GM19023 (cell line): ENCODE measurements around the gene EDN2.

Experiments used
- ATAC-seq: cut with Tn5 transposase; IDR thresholded peaks from one replicate; pipeline ENCODE4 v1.9.1; 2021; ENCODE audit warnings: mild to moderate bottlenecking, moderate library complexity; ENCODE audit not compliant: unreplicated experiment

Gene EDN2

DNA sequence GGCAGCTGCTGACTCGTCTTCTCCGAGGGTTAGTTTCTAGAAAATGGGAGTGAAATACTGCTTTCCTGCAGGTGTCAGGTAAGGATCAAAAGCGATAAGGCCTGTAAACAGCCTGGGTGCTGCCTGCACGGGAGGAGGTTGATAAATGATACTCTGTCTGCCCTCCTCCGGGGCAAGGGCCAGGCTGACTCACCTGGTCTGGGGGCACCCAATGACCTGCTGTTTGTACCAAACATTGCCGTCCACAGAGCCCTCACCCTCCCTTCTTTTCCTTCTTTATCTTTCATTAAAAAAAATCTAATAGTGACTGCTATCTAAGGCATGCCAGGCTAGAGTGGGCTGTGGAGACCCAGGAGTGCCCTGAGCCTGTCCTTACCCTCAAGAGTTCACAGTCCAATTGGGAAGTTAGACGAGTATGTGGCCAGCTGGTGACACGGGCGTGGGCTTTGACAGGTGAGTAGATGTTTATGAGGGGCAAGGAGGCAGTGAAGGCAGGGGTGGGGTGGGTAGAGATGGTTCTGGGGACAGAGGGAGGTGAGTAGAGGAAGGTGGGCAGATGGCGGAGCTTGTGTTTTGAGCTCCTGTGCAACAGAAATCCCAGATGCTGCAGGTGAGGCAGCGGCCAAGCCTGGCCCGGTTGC, 16.2 kb downstream of the EDN2 start:
- ATAC-seq = no peak

- ATAC-seq = no peak
Observed at GRCh38 chr1:41467673-41468072, 16.8 kb downstream of the EDN2 start.

DNA sequence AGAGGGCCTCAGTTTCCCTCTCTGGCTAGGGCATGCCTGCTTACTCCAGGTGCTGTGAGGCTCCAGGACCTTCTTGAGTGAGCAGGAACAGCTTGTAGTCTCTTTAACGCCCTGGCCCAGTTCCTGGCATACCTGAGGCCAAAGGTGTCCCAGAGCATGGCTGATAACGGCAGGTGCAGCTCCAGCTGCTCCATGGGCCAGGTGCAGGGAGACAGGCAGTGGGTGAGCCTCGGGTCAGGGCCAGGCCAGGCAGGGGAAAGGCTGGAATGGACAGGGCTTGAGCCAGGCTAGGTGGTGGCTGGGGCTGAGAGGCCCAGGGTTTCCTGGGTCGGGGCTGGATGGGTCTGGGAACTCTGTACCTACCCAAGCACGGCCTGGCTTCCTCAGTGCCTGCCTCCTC, 18.3 kb downstream of the EDN2 start:
- ATAC-seq = no peak

DNA sequence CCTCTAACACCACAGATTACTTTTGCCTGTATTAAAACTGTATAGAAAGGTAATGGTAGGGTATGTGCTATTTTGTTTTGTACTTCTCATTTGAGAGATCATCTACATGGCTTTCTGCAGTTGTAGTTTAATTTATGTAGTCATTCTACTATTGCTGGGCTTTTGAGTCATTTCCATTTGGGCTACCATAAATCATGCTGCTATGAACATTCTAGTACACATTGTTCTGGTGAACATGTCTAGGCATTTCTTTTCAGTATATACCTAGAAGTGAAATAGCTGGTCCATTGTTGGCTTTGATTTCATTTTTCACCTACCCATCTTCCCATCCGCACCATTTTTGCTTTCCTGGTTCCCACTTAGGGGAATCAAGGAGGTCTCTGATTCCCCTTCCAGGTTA, 18.7 kb downstream of the EDN2 start:
- no peak for ATAC-seq

- no peak for ATAC-seq
Observed at GRCh38 chr1:41464885-41465284, 19.6 kb downstream of the EDN2 start.

GRCh38 chr1:41463516-41463915, 21.0 kb downstream of the EDN2 start:
- no peak for ATAC-seq

- no peak for ATAC-seq
Observed at GRCh38 chr1:41462680-41463004, 21.8 kb downstream of the EDN2 start.

DNA sequence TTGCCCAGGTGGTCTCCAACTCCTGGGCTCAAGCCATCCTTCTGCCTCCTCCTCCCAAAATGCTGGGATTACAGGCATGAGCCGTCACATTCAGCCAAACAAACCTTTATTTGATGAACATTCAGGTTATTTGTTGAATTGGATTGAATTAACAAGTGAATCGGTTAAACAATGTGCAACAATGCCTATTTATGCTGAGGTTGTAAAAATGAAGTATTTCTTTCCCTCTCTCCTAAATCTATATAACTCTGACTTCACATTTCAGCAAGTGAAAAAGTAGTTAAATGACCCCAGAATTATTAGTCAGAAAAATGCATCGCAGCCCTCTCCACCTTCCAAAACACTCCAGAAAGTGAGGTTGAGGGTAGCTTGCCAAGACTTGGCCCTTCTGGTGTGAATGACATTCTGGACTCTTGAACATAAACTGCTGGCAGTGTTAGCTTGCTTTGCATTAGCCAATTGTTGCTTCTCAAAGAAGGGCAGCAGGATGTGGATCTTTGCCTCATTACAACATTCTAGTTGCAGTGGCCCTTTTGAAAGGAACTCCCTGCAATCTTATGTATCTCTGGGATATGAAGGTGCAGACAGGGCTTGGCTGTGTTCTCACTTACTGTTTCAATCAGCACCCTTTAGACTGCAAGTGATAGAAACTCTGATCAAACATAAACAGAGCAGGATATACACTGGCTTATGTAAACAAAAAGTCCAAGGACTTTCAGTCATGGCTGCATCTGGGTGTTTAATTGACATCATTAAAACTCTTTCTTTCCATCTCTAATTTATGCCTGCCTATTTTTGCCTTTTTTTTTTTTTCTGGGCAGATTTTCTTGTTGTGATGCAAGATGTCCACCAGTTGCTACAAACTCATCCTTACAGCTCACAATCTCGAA, 22.4 kb downstream of the EDN2 start:
- ATAC-seq = no peak

- no peak for ATAC-seq
Observed at GRCh38 chr1:41456847-41457540, 27.5 kb downstream of the EDN2 start.

GRCh38 chr1:41455479-41456332, 28.8 kb downstream of the EDN2 start:
- no peak for ATAC-seq

DNA sequence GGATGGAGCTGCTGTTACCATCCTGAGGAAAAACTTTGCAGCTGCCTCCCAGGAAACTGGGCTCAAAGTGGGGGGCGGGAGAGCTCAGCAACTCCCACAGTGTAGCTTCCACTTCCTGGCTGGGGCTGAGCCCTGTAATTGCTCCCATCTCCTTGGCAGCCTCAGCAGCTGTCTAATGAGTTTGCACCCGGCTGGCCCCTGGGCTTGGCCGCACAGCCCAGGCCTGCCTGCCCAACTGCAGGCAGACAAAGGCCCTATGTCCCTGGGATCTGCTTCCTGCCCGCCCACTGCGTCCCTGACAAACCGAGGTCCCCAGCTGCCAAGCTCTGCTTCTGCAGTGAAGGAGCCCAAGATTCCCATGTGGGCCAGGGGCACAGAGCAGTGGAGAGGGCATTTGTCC, 30.1 kb downstream of the EDN2 start:
- no peak for ATAC-seq

DNA sequence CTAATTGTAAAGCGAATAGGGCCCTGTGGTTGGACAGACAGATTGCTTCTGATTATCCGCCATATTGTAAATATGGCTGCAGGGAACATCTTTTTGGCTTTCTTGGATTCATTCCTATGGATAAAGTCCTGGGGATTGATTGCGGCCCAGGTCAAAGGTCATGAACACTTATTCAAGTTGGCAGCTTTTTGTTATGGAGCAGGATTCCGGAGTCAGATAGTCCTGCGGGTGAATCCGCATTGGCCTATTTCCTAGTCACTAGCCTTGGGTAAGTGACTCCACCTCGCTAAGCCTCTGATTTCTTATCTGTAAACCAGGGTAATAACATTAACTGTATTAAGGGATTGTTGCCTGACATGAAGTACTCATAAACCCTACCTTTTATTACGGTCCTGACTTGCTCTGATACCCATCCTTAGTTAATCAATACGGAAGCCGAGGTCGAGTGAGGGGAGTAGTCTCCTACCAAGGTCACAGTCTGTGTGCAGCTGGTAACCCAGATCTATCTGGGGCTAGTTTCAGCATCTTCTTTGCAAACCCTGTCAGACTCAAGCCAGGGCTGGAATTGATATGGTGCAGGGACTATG, 31.7 kb downstream of the EDN2 start:
- ATAC-seq = no peak

DNA sequence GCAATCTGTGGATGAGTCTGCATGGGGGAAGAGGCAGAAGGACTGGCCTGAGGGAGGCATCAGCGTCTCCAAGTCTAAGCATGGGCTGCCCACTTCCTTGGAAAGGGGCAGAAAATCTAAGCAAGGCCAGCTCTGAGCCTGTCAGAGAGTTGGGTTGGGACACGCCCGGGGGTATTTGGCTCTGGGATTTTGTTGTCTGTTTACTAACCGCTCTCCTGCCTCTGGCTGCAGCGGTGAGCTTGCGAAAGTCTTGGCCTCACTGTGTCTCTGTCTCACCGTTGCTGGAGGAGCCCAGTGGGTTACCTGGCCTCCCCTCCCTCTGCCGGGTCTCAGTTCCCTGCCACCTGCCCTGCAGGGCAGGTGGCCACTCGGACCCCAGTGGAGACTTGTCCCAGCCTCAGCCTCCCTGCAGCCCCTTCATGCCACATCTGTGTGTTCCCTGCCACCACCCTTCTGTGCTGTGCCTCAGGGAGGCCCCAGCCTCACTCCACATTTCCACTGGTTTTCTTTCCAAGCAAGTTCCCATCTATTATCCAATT, 33.7 kb downstream of the EDN2 start:
- ATAC-seq = no peak

DNA sequence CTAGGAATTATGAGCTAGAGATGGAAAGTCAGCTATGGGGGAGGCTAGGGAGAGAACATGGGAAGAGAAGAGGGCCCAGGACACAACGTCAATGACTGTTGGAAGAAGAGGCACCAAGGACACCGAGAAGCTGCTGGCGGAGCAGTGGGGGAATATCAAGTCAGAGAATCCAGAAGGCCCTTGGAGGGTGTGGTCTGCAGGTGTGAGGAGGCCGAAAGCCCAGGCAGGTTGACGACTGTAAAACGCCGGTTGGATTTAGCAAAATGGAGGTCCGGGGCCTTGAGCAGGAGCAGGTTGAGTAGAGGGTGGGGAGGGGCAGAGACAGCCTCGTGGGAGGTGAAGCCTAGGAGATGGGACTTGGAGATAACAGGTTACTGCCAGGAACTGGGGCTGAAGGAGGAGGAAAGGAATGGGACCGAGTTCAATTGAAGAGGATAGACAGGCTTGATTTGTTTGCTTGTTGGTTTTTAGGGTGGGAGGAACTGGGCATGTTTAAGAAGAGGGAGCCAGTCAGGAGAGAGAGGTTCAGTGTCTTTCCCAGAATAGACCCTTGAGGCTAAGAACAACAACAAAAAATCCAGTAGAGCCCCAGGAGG, 35.1 kb downstream of the EDN2 start:
- ATAC-seq = no peak

GRCh38 chr1:41448821-41449220, 35.7 kb downstream of the EDN2 start:
- ATAC-seq = no peak

DNA sequence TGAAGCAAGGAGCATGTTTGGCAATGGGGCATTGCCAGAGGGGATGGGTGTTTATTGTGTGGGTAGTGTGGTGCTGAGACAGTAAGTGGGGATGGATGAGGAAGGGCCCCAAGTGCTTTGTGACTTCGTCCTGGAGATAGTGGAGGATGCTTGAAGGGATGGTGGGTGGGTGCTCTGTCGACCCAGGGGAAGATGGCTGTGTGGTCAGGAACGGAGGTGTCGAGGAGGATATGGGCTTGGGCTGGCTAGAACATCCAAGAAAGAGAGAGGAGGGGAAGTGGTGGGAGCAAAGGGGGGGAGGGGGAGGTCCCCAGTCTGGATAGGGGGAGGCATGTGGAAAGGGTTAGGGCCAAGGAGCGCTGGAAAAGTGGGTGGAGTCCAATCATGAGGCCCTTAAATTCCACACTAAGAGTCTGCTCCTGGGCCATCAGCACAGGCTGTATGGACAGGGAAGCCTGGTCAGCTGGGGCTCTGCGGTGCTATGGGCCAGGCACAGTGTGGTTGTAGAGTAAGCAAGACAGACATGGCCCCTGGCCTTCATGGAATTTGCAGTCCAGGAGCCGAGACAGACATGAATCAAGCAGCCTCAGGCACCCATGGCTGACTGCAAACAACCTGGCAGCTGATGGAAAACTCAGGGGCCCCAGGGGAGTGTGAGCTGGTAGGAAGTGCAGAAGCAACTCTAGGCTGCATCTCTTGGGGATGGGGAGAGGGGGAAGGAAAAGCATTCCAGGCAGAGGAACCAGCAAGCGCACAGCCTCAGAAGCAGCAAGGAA, 36.3 kb downstream of the EDN2 start:
- ATAC-seq = no peak

- no peak for ATAC-seq
Observed at GRCh38 chr1:41446851-41447610, 37.5 kb downstream of the EDN2 start.

GRCh38 chr1:41444785-41445184, 39.7 kb downstream of the EDN2 start:
- ATAC-seq = no peak

- no peak for ATAC-seq
Observed at GRCh38 chr1:41444246-41444645, 40.2 kb downstream of the EDN2 start.
